Left lung (tissue), 10 donors: Measurements from ENCODE around the gene INPP5A. TPM values are rescaled to one million over a fixed set of nuclear protein-coding genes. Genes with fewer than 3 reads are reported as not detected.
A peak's percentile ranks its signal among the peaks of the same experiment; 100 is the strongest.
"Not testable (repeated sequence)": the region's sequence is repeated elsewhere in the genome, so short reads cannot be mapped to it uniquely, and the experiment has no call there.

ENCODE experiments used
- ATAC-seq: fragments of 200-7000 bp; cut with Tn5 transposase; one replicate; pipeline ENCODE4 v1.9.1; 2020; ENCODE audit warnings: moderate library complexity
- DNase-seq, 4 donors: peaks; one replicate each; pipeline ENCODE4 v3.0.0-alpha.2; 2013 to 2020
- H3K27ac ChIP-seq, 2 donors: fragments of 200-600 bp; sonication (generic) in 1 of 2; one replicate each; pipeline versions ENCODE4 v1.5.0 to v1.8.0; 2020 to 2021
- H3K27me3 ChIP-seq, 2 donors: fragments of 200-600 bp; sonication (generic) in 1 of 2; one replicate each; pipeline versions ENCODE4 v1.5.0 to v1.8.0; 2020 to 2021
- H3K36me3 ChIP-seq, 2 donors: fragments of 200-600 bp; sonication (generic) in 1 of 2; one replicate each; pipeline versions ENCODE4 v1.5.0 to v1.8.0; 2020 to 2021
- H3K4me1 ChIP-seq, 2 donors: fragments of 200-600 bp; one replicate each; pipeline ENCODE4 v1.8.0; 2021
- H3K4me3 ChIP-seq, 2 donors: fragments of 200-600 bp; sonication (generic) in 1 of 2; one replicate each; pipeline versions ENCODE4 v1.5.0 to v1.8.0; 2020 to 2021; ENCODE audit warnings: mild to moderate bottlenecking in 1 of 2
- H3K9me3 ChIP-seq, 2 donors: fragments of 200-600 bp; sonication (generic) in 1 of 2; one replicate each; pipeline versions ENCODE4 v1.5.0 to v1.8.0; 2020 to 2021
- CTCF ChIP-seq, 2 donors: fragments of 200-600 bp; sonication (generic) in 1 of 2; IDR thresholded peaks; one replicate each; pipeline versions ENCODE4 v1.5.0 to v1.8.0; 2021; ENCODE audit warnings: antibody characterized with exemption in 2 of 2
- intact Hi-C, 2 donors: fragments of 100-400 bp; cut with DNase I; formaldehyde crosslinking; loops; one replicate each; pipeline versions ENCODE4 v1.11.2 to v1.14.2; 2022
- polyA plus RNA-seq, 6 donors: library from polyadenylated mRNA; unstranded; fragments of 120-200 nt; gene quantifications; one replicate each; pipeline ENCODE4 v1.2.1, GENCODE V29; 2013; ENCODE audit not compliant: insufficient read length in 6 of 6
- total RNA-seq, 2 donors: library from RNA; stranded (reverse); fragmentation: NEBNext Ultra II Directional; extraction: Animal tissue kit (Norgen Biotek cat#: 25700); gene quantifications; one replicate each; pipeline ENCODE4 v1.2.1, GENCODE V29; 2021
- donor health status: DM: no; HTN: yes; CAD: no.
- donor health status: DM: no; HTN: no; CAD: no.

Gene INPP5A
- total and polyA plus RNA-seq, 8 donors = 32.0 to 44.0 (median 36.8) TPM

GRCh38 chr10:132796846-132797245 is 259.3 kb downstream of the INPP5A start:
- TF ChIP-seq CTCF (IDR thresholded peaks at IDR 0.05) = no peak
- H3K4me3 ChIP-seq = no peak overlapping the region
- H3K4me1 ChIP-seq = no peaks in the 10 kb centered on the region
- peak in 1 of 4 donors; percentile 72 for DNase-seq
- H3K27me3 ChIP-seq = peaks cover 0 to 45% of the 10 kb centered on the region in 2 donors
- no peak for ATAC-seq
- H3K27ac ChIP-seq = no peak overlapping the region
- intact Hi-C loops = no loop called here
- no peaks in the 10 kb centered on the region for H3K36me3 ChIP-seq
- peaks cover 0 to under 1% of the 10 kb centered on the region in 2 donors for H3K9me3 ChIP-seq

GRCh38 chr10:132797986-132798385 is 260.4 kb downstream of the INPP5A start:
- H3K9me3 ChIP-seq, ATAC-seq, intact Hi-C loops, H3K27ac ChIP-seq, H3K4me3 ChIP-seq, H3K36me3 ChIP-seq, H3K4me1 ChIP-seq: not testable (repeated sequence)
- H3K27me3 ChIP-seq = peaks cover 0 to 48% of the 10 kb centered on the region in 2 donors
- DNase-seq = peak in 1 of 4 donors; percentile 51

GRCh38 chr10:132798403-132798802 is 260.8 kb downstream of the INPP5A start:
- Histone ChIP-seq H3K27me3 (peaks cover 0 to 48% of the 10 kb centered on the region in 2 donors), H3K4me1 (no peaks in the 10 kb centered on the region), H3K27ac (no peak overlapping the region), H3K36me3 (no peaks in the 10 kb centered on the region), H3K9me3 (peaks cover 0 to 4% of the 10 kb centered on the region in 2 donors), H3K4me3 (no peak overlapping the region)
- intact Hi-C loops = no loop called here
- ATAC-seq = no peak
- DNase-seq = peak in 1 of 4 donors; percentile 65
- no peak for TF ChIP-seq CTCF (IDR thresholded peaks at IDR 0.05)

- no peak for TF ChIP-seq CTCF (IDR thresholded peaks at IDR 0.05)
- intact Hi-C loops = no loop called here
- H3K9me3 ChIP-seq = peaks cover 0 to 4% of the 10 kb centered on the region in 2 donors
- H3K4me1 ChIP-seq = no peaks in the 10 kb centered on the region
- DNase-seq = peak in 1 of 4 donors; percentile 72
- no peak overlapping the region for H3K27ac ChIP-seq
- ATAC-seq = no peak
- no peaks in the 10 kb centered on the region for H3K36me3 ChIP-seq
- H3K27me3 ChIP-seq = peaks cover 0 to 43% of the 10 kb centered on the region in 2 donors
- H3K4me3 ChIP-seq = no peak overlapping the region
These were observed 261.3 kb downstream of the INPP5A start for GRCh38 chr10:132798876-132799275.

GRCh38 chr10:132799865-132800264 is 262.3 kb downstream of the INPP5A start:
- no peak for TF ChIP-seq CTCF (IDR thresholded peaks at IDR 0.05)
- intact Hi-C loops = no loop called here
- peaks cover 0 to 4% of the 10 kb centered on the region in 2 donors for H3K9me3 ChIP-seq
- peaks cover 0 to 35% of the 10 kb centered on the region in 2 donors for H3K27me3 ChIP-seq
- DNase-seq (peak in 1 of 4 donors; percentile 75), ATAC-seq (no peak)
- no peaks in the 10 kb centered on the region for H3K36me3 ChIP-seq
- no peak overlapping the region for H3K27ac ChIP-seq
- no peak overlapping the region for H3K4me3 ChIP-seq
- H3K4me1 ChIP-seq = no peaks in the 10 kb centered on the region

- no peak overlapping the region for H3K4me3 ChIP-seq
- H3K4me1 ChIP-seq = no peaks in the 10 kb centered on the region
- intact Hi-C loops = no loop called here
- H3K9me3 ChIP-seq = peaks cover 0 to 4% of the 10 kb centered on the region in 2 donors
- no peak for TF ChIP-seq CTCF (IDR thresholded peaks at IDR 0.05)
- peaks cover 0 to 33% of the 10 kb centered on the region in 2 donors for H3K27me3 ChIP-seq
- no peak overlapping the region for H3K27ac ChIP-seq
- DNase-seq = no peak
- H3K36me3 ChIP-seq = no peaks in the 10 kb centered on the region
- no peak for ATAC-seq
These were observed 264.5 kb downstream of the INPP5A start for GRCh38 chr10:132802048-132802447.
